ENCODE measurements around the gene XPC.

The XPC gene

GRCh38 chr3:14169871-14170270 is 8.5 kb downstream of the XPC start:
- TF ChIP-seq, protein P1, sequence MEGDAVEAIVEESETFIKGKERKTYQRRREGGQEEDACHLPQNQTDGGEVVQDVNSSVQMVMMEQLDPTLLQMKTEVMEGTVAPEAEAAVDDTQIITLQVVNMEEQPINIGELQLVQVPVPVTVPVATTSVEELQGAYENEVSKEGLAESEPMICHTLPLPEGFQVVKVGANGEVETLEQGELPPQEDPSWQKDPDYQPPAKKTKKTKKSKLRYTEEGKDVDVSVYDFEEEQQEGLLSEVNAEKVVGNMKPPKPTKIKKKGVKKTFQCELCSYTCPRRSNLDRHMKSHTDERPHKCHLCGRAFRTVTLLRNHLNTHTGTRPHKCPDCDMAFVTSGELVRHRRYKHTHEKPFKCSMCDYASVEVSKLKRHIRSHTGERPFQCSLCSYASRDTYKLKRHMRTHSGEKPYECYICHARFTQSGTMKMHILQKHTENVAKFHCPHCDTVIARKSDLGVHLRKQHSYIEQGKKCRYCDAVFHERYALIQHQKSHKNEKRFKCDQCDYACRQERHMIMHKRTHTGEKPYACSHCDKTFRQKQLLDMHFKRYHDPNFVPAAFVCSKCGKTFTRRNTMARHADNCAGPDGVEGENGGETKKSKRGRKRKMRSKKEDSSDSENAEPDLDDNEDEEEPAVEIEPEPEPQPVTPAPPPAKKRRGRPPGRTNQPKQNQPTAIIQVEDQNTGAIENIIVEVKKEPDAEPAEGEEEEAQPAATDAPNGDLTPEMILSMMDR (IDR thresholded peaks at IDR 0.05; ENCODE audit: insufficient read depth, missing control alignments) = no peak
- no peak for FAIRE-seq
- no peak for DNase-seq (ENCODE audit: insufficient read length, low spot score)

DNA sequence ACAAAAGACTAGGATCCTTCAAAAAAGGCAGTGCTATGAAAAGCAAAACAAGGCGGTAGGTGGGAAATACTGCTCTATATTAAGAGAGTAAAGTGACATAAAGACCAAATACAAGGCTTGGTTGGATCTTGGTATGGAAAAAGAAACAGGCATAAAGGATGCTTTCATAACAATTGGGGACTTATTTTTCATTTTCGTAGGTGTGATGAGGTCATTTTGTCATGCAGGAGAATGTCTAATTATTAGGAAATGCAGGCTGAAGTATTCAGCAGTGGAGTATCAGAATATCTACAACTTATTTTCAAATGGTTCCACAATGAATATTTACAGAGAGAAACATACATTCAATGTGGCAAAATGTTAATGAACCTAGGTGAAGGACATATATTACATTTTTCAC is 9.0 kb downstream of the XPC start:
- no peak for DNase-seq (ENCODE audit: insufficient read length, low spot score)
- no peak for FAIRE-seq
- TF ChIP-seq, protein P1 (IDR thresholded peaks at IDR 0.05; ENCODE audit: insufficient read depth, missing control alignments) = no peak

- TF ChIP-seq, protein P1 (IDR thresholded peaks at IDR 0.05; ENCODE audit: insufficient read depth, missing control alignments) = no peak
- no peak for DNase-seq (ENCODE audit: insufficient read length, low spot score)
- FAIRE-seq = no peak
Observed at GRCh38 chr3:14166877-14167603, 11.4 kb downstream of the XPC start.

GRCh38 chr3:14162178-14162577 is 16.2 kb downstream of the XPC start:
- no peak for FAIRE-seq
- DNase-seq (ENCODE audit: insufficient read length, low spot score) = no peak
- TF ChIP-seq, protein P1 (IDR thresholded peaks at IDR 0.05; ENCODE audit: insufficient read depth, missing control alignments) = no peak

- TF ChIP-seq, protein P1 (IDR thresholded peaks at IDR 0.05; ENCODE audit: insufficient read depth, missing control alignments) = no peak
- FAIRE-seq (no peak), DNase-seq (ENCODE audit: insufficient read length, low spot score) (no peak)
Observed at GRCh38 chr3:14161282-14161681, 17.1 kb downstream of the XPC start.

DNA sequence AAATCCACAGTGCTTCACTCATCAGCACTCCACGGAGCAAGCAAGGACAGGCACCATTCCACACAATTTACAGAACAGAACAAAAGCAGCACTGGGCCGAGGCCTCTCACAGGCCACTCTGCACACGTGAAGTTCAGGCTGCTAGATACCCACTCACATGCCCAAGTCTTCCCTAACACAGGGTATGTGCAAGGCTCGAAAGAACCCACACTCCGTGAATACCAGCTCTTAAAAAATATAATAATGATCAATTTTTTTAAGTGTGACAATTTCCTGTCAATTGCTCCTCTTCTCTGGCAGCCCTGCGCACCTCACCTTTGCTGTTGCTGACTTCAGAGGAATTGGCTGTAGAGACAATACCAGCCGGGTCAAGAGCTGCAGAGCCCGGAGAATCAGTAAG is 19.0 kb downstream of the XPC start:
- no peak for DNase-seq (ENCODE audit: insufficient read length, low spot score)
- TF ChIP-seq, protein P1 (IDR thresholded peaks at IDR 0.05; ENCODE audit: insufficient read depth, missing control alignments) = no peak
- no peak for FAIRE-seq

GRCh38 chr3:14158370-14158769 is 20.0 kb downstream of the XPC start:
- FAIRE-seq (no peak), DNase-seq (ENCODE audit: insufficient read length, low spot score) (no peak)
- TF ChIP-seq, protein P1 (IDR thresholded peaks at IDR 0.05; ENCODE audit: insufficient read depth, missing control alignments) = no peak
